SU-DHL-6 (cell line): ENCODE measurements around the gene IP6K3.

Experiments
- H2AFZ ChIP-seq: fragments of 200-600 bp; sonication (generic); 2 replicates; pipeline ENCODE4 v1.6.1; 2014; ENCODE audit warnings: low read depth, mild to moderate bottlenecking, moderate library complexity, mixed read lengths, antibody characterized with exemption, low read length; ENCODE audit not compliant: severe bottlenecking
- H3F3A ChIP-seq: fragments of 200-600 bp; shearing (Covaris generic); 2 replicates; pipeline ENCODE4 v1.6.0; 2016; ENCODE audit warnings: antibody characterized with exemption, mild to moderate bottlenecking; ENCODE audit not compliant: insufficient read depth
- H3K27ac ChIP-seq: fragments of 200-600 bp; sonication (generic); 2 replicates; pipeline ENCODE4 v1.5.1; 2016; ENCODE audit warnings: low read depth, mild to moderate bottlenecking, low read length, moderate library complexity, mixed read lengths
- H3K27me3 ChIP-seq: fragments of 200-600 bp; sonication (generic), shearing (Covaris generic); 2 replicates; pipeline ENCODE4 v1.6.0; 2014; ENCODE audit warnings: mild to moderate bottlenecking, low read length
- H3K36me3 ChIP-seq: fragments of 200-600 bp; sonication (generic); 2 replicates; pipeline ENCODE4 v1.6.1; 2014; ENCODE audit warnings: mild to moderate bottlenecking, low read length, mixed read lengths
- H3K4me2 ChIP-seq: fragments of 300-600, 200-600 bp; shearing (Covaris generic), sonication (generic); 2 replicates; pipeline ENCODE4 v1.6.0; 2014; ENCODE audit warnings: low read length, low read depth, mild to moderate bottlenecking; ENCODE audit not compliant: poor library complexity, severe bottlenecking
- H3K4me3 ChIP-seq: fragments of 200-600 bp; sonication (generic); 2 replicates; pipeline ENCODE4 v1.5.1; 2014; ENCODE audit warnings: antibody characterized with exemption, low read length, mild to moderate bottlenecking, mixed read lengths; ENCODE audit not compliant: insufficient read depth, poor library complexity, severe bottlenecking
- H3K79me2 ChIP-seq: fragments of 200-600 bp; sonication (generic); 2 replicates; pipeline ENCODE4 v1.6.1; 2014; ENCODE audit warnings: mild to moderate bottlenecking, low read length, moderate library complexity; ENCODE audit not compliant: insufficient read depth
- H3K9ac ChIP-seq: fragments of 200-600 bp; sonication (generic); 2 replicates; pipeline ENCODE4 v1.7.0; 2014; ENCODE audit warnings: mild to moderate bottlenecking, low read length
- H3K9me2 ChIP-seq: fragments of 200-600 bp; sonication (generic); replicated peaks from 2 replicates; pipeline ENCODE4 v1.6.1; 2014; ENCODE audit warnings: low read length; ENCODE audit not compliant: insufficient read depth
- H3K9me3 ChIP-seq: fragments of 200-600 bp; sonication (generic); 2 replicates; pipeline ENCODE4 v1.6.1; 2014; ENCODE audit warnings: low read length, mixed read lengths; ENCODE audit not compliant: insufficient read depth
- H4K20me1 ChIP-seq: fragments of 200-600 bp; sonication (generic); 2 replicates; pipeline ENCODE4 v1.6.1; 2014; ENCODE audit warnings: low read depth, mild to moderate bottlenecking, antibody characterized with exemption, low read length, moderate library complexity, mixed read lengths
- EZH2phosphoT487 ChIP-seq: fragments of 200-600 bp; sonication (generic), shearing (Covaris generic); conservative IDR thresholded peaks from 2 replicates; pipeline ENCODE4 v1.6.1; 2018; ENCODE audit warnings: mild to moderate bottlenecking, antibody characterized with exemption, low read length, moderate library complexity, mixed read lengths
- TF ChIP-seq, protein P1 (sequence below): fragments of 200-600 bp; sonication (generic); IDR thresholded peaks from one replicate; pipeline ENCODE4 v1.5.1; 2017; ENCODE audit warnings: antibody characterized with exemption, mild to moderate bottlenecking, low read length, moderate library complexity; ENCODE audit not compliant: insufficient read depth, poor library complexity, severe bottlenecking

Gene IP6K3

DNA sequence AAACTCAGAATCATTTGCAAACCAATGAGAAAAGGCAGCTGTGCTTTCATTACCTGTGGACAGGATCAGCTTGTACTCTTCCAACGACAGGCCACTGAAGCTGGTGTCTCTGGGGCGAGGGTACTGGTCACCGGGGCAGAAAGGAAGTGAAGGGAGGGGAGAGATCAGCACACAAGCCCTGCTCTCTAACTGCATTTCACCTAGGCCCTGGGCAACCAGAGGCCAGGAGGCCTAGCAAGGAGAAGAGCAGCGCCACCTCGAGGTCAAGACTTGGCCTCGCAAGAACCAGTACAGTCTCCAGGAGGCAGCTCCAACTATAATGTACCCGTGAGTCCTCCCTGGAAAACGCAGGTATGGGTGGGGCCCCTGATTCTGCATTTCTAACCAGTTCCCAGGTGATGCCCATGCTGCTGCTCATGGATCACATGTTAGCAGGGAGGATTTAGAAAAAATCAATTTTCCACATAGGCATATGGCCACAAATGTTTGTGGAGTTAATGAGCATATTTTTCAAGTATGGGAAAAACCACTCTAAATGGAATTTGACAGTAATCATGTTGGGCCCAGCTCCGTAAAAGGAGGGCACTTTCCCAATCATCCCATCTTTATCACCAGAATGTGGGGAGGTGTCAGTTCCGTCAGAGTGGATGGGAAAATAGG, 46.2 kb downstream of the IP6K3 start:
- Histone ChIP-seq H3K27ac (no peak overlapping the region), H4K20me1 (no peaks in the 10 kb centered on the region), H3K4me2 (no peak overlapping the region), H3K9ac (no peak overlapping the region), H3K9me3 (no peaks in the 10 kb centered on the region), H3F3A (peaks cover 23% of the 10 kb centered on the region), H3K79me2 (no peaks in the 10 kb centered on the region), H2AFZ (no peak overlapping the region), H3K9me2 (no peaks in the 10 kb centered on the region), H3K36me3 (peaks cover 3% of the 10 kb centered on the region; the same call in 1 of the 2 replicates), H3K27me3 (no peaks in the 10 kb centered on the region), H3K4me3 (no peak overlapping the region)
- TF ChIP-seq, protein P1, sequence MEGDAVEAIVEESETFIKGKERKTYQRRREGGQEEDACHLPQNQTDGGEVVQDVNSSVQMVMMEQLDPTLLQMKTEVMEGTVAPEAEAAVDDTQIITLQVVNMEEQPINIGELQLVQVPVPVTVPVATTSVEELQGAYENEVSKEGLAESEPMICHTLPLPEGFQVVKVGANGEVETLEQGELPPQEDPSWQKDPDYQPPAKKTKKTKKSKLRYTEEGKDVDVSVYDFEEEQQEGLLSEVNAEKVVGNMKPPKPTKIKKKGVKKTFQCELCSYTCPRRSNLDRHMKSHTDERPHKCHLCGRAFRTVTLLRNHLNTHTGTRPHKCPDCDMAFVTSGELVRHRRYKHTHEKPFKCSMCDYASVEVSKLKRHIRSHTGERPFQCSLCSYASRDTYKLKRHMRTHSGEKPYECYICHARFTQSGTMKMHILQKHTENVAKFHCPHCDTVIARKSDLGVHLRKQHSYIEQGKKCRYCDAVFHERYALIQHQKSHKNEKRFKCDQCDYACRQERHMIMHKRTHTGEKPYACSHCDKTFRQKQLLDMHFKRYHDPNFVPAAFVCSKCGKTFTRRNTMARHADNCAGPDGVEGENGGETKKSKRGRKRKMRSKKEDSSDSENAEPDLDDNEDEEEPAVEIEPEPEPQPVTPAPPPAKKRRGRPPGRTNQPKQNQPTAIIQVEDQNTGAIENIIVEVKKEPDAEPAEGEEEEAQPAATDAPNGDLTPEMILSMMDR = peak; percentile 94
- TF ChIP-seq EZH2phosphoT487 = no peak

DNA sequence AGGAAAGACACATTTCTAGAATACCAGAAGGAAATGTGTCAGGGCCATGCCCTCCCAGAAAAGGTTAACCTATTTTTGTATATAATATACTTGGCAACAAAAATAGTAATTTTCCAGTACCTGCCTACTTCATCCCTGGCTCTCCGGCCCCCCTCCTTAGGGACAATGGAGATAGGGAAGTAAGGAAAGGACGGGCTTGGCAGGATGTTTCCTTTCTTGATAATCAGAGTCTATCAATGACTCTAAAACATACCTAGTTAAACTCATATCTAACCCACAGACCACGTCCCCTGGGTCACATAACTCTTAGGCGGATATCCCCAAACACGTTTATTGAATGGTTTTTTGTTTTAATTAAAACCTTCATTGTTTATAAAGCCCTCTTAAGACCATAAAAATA, 47.0 kb downstream of the IP6K3 start:
- no peak overlapping the region for H3K4me3 ChIP-seq
- H4K20me1 ChIP-seq = no peaks in the 10 kb centered on the region
- H3K27ac ChIP-seq = no peak overlapping the region
- H3K36me3 ChIP-seq = peaks cover 3% of the 10 kb centered on the region; the same call in 1 of the 2 replicates
- H3F3A ChIP-seq = peaks cover 21% of the 10 kb centered on the region
- H3K9me2 ChIP-seq = no peaks in the 10 kb centered on the region
- H3K9me3 ChIP-seq = no peaks in the 10 kb centered on the region
- H3K27me3 ChIP-seq = no peaks in the 10 kb centered on the region
- no peak overlapping the region for H3K4me2 ChIP-seq
- H3K79me2 ChIP-seq = no peaks in the 10 kb centered on the region
- no peak overlapping the region for H2AFZ ChIP-seq
- H3K9ac ChIP-seq = no peak overlapping the region
- TF ChIP-seq, protein P1 = no peak
- TF ChIP-seq EZH2phosphoT487 = no peak

DNA sequence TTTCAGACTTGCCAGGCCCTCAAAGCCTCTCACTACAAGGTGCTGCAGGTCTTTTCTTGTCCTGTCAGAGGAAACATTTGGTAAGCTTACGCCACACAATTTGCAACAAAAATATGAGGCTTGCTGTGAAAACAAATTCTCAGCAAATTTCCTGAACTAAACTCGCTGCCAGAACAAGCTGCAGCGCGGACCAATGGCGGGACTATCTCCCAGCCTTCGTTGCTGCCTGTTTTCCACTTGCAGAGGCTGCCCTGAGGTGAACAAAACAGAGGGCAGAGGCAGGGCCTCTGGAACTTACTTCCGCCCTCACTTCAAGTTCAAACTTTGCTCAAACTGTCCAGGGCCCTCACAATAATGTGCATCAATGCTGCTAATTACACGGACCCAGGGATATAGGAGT, 47.6 kb downstream of the IP6K3 start:
- no peak overlapping the region for H3K27ac ChIP-seq
- H3F3A ChIP-seq = peaks cover 21% of the 10 kb centered on the region
- TF ChIP-seq, protein P1 = no peak
- TF ChIP-seq EZH2phosphoT487 = no peak
- H3K9ac ChIP-seq = no peak overlapping the region
- H3K27me3 ChIP-seq = no peaks in the 10 kb centered on the region
- no peaks in the 10 kb centered on the region for H4K20me1 ChIP-seq
- H3K4me2 ChIP-seq = no peak overlapping the region
- H3K9me3 ChIP-seq = no peaks in the 10 kb centered on the region
- H3K79me2 ChIP-seq = no peaks in the 10 kb centered on the region
- H2AFZ ChIP-seq = no peak overlapping the region
- no peaks in the 10 kb centered on the region for H3K9me2 ChIP-seq
- peaks cover 3% of the 10 kb centered on the region; the same call in 1 of the 2 replicates for H3K36me3 ChIP-seq
- H3K4me3 ChIP-seq = no peak overlapping the region
